Sigmoid colon (tissue), 3 donors: Measurements from ENCODE around the gene PLEKHA6.

ENCODE experiments used
- CTCF ChIP-seq, 4 experiments: fragments of 450-650 bp in 3 of 4; fragments of 200-600 bp in 1 of 4; IDR thresholded peaks; one replicate each; pipeline ENCODE4 v1.5.1; 2016 to 2019; ENCODE audit warnings: antibody characterized with exemption in 4 of 4, mild to moderate bottlenecking in 3 of 4, moderate library complexity in 2 of 4
- POLR2A ChIP-seq, 2 donors: fragments of 450-650 bp; IDR thresholded peaks; one replicate each; pipeline ENCODE4 v1.6.1; 2016; ENCODE audit warnings: antibody characterized with exemption in 2 of 2, mild to moderate bottlenecking in 2 of 2, moderate library complexity in 2 of 2

DNA sequence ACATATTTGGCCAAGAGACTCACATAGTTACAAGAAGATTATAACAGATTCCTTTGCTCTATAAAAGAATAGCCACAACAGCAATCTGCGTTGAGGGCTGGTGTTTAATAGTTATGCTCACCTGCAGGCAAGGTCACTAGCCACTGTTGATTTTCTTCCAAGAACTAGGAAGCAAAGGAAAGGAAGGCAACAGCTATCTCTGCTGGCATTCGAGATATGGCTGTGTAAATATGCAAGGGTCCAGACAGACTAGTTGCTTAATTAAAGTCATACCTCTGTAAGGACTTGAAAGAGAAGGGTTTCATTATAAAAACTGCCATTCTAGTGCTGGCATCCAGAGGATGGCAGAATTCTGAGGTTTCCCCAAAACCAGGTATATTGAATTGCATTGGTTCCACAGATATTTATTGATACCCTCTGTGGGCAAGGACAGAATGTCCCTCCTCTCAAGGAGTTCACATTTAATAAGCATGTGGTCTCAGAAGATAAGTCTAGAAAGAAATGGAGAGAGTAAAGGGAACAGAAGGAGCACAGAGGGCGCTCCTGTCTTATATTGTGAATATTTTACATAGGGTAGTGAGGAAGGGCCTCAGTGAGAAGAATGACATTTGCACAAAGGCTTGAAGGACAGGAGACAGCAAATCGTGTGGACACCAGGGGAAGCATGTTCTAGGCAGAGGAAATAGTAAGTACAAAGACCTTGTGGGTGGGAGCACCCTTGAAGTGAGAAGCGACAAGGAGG, 23.6 kb upstream of the PLEKHA6 start:
- TF ChIP-seq CTCF (IDR thresholded peaks at IDR 0.05), result no peak
- no peak for TF ChIP-seq POLR2A (IDR thresholded peaks at IDR 0.05)
